WTC11 (cell line): Measurements from ENCODE around the gene ATP2B1. TPM values are rescaled to one million over a fixed set of nuclear protein-coding genes. Genes with fewer than 3 reads are reported as not detected.

Experiments
- ATAC-seq: fragments of 200-7000 bp; cut with Tn5 transposase; 2 replicates; pipeline ENCODE4 v1.10.0; 2021; ENCODE audit warnings: mild to moderate bottlenecking, moderate library complexity
- CTCF ChIA-PET: fragments of 300-600 bp; sonication (Branson Sonifier 250); formaldehyde crosslinking; loops from one replicate; lab custom pipeline; 2021; ENCODE audit warnings: antibody characterized with exemption; lab: Charles Lee
- POLR2A ChIA-PET: fragments of 350-600 bp; sonication (Branson Sonifier 250); formaldehyde crosslinking; loops from one replicate; lab custom pipeline; 2021; ENCODE audit warnings: antibody characterized with exemption; lab: Charles Lee
- DNase-seq: peaks from one replicate; pipeline ENCODE4 v3.0.0; 2021; ENCODE audit warnings: low spot score
- H3K27ac Mint-ChIP-seq: 2 replicates; pipeline ENCODE4 v1.8.0; 2021; ENCODE audit warnings: mixed read lengths
- H3K27me3 Mint-ChIP-seq: 2 replicates; pipeline ENCODE4 v1.8.0; 2021; ENCODE audit warnings: low read depth, mild to moderate bottlenecking, moderate library complexity, mixed read lengths
- H3K36me3 Mint-ChIP-seq: 2 replicates; pipeline ENCODE4 v1.8.0; 2021; ENCODE audit warnings: mixed read lengths
- H3K4me1 Mint-ChIP-seq: 2 replicates; pipeline ENCODE4 v1.8.0; 2022; ENCODE audit warnings: mixed read lengths
- H3K4me3 Mint-ChIP-seq: 2 replicates; pipeline ENCODE4 v1.8.0; 2021; ENCODE audit warnings: mild to moderate bottlenecking, moderate library complexity, mixed read lengths
- H3K9me3 Mint-ChIP-seq: 2 replicates; pipeline ENCODE4 v1.8.0; 2021; ENCODE audit warnings: mixed read lengths
- AR ChIP-seq: fragments of 250-450 bp; sonication (Bioruptor Pico); IDR thresholded peaks from 2 replicates; pipeline ENCODE4 v1.9.0; 2021; ENCODE audit warnings: mild to moderate bottlenecking
- E2F1 ChIP-seq: sonication (generic); formaldehyde crosslinking; IDR thresholded peaks from 2 replicates; pipeline ENCODE4 v1.8.0; 2022; ENCODE audit warnings: mild to moderate bottlenecking, missing genetic modification reagents
- E2F5 ChIP-seq: sonication (generic); formaldehyde crosslinking; IDR thresholded peaks from 2 replicates; pipeline ENCODE4 v1.8.1; 2022; ENCODE audit warnings: mild to moderate bottlenecking, moderate library complexity, missing genetic modification reagents
- JUN ChIP-seq: sonication (generic); formaldehyde crosslinking; IDR thresholded peaks from 2 replicates; pipeline ENCODE4 v1.8.0; 2023; ENCODE audit warnings: mild to moderate bottlenecking, missing genetic modification reagents
- KAT7 ChIP-seq: sonication (generic); formaldehyde crosslinking; IDR thresholded peaks from 2 replicates; pipeline ENCODE4 v1.8.1; 2023; ENCODE audit warnings: missing genetic modification reagents, mild to moderate bottlenecking, borderline replicate concordance
- PRDM15 ChIP-seq: sonication (generic); formaldehyde crosslinking; IDR thresholded peaks from 2 replicates; pipeline ENCODE4 v1.8.0; 2022; ENCODE audit warnings: missing genetic modification reagents
- SOX15 ChIP-seq: fragments of 250-450 bp; sonication (Bioruptor Pico); IDR thresholded peaks from 2 replicates; pipeline ENCODE4 v1.9.0; 2021; ENCODE audit warnings: mild to moderate bottlenecking
- USF2 ChIP-seq: sonication (generic); formaldehyde crosslinking; IDR thresholded peaks from 2 replicates; pipeline ENCODE4 v1.8.1; 2023; ENCODE audit warnings: mild to moderate bottlenecking, missing genetic modification reagents, moderate library complexity
- ZNF232 ChIP-seq: sonication (generic); formaldehyde crosslinking; IDR thresholded peaks from 2 replicates; pipeline ENCODE4 v1.8.0; 2022; ENCODE audit warnings: mild to moderate bottlenecking, missing genetic modification reagents
- ZNF512 ChIP-seq: sonication (generic); formaldehyde crosslinking; IDR thresholded peaks from 2 replicates; pipeline ENCODE4 v1.8.1; 2022; ENCODE audit warnings: missing genetic modification reagents, borderline replicate concordance
- ZNF532 ChIP-seq: fragments of 250-450 bp; sonication (Bioruptor Pico); IDR thresholded peaks from 2 replicates; pipeline ENCODE4 v1.9.0; 2021; ENCODE audit warnings: mild to moderate bottlenecking, borderline replicate concordance
- ZSCAN18 ChIP-seq: fragments of 250-450 bp; sonication (Bioruptor Pico); IDR thresholded peaks from 2 replicates; pipeline ENCODE4 v2.1.2; 2022; ENCODE audit warnings: mild to moderate bottlenecking, moderate library complexity
- total RNA-seq: library from RNA; stranded (reverse); gene quantifications from 3 replicates; pipeline ENCODE4 v1.2.3, GENCODE V29; 2021

The ATP2B1 gene
- total RNA-seq, 1 experiment from 2014 or later: 31.7 TPM

GRCh38 chr12:89619764-89620163 lies 88.9 kb downstream of the ATP2B1 start:
- POLR2A ChIA-PET: no interaction called here
- no peak overlapping the region for H3K27ac Mint-ChIP-seq
- no peak for DNase-seq
- H3K27me3 Mint-ChIP-seq: no peaks in the 10 kb centered on the region
- H3K36me3 Mint-ChIP-seq: 0 out of 2 replicates have a peak, but pooled peaks cover 3% of the 10 kb centered on the region
- H3K4me1 Mint-ChIP-seq: no peaks in the 10 kb centered on the region
- TF ChIP-seq ZNF512 (no peak), PRDM15 (CRISPR knock-in tag) (no peak), USF2 (no peak), E2F5 (CRISPR knock-in tag) (no peak)
- ATAC-seq: no peak
- H3K9me3 Mint-ChIP-seq: no peaks in the 10 kb centered on the region
- CTCF ChIA-PET: no interaction called here
- no peak overlapping the region for H3K4me3 Mint-ChIP-seq

GRCh38 chr12:89618113-89618862 lies 90.3 kb downstream of the ATP2B1 start:
- ATAC-seq (no peak), DNase-seq (no peak)
- ChIA-PET CTCF (no interaction called here), POLR2A (no interaction called here)
- Mint-ChIP-seq H3K36me3 (no peaks in the 10 kb centered on the region), H3K4me3 (no peak overlapping the region), H3K9me3 (no peaks in the 10 kb centered on the region), H3K4me1 (no peaks in the 10 kb centered on the region), H3K27ac (no peak overlapping the region), H3K27me3 (no peaks in the 10 kb centered on the region)
- no peak for TF ChIP-seq E2F1 (CRISPR knock-in tag)
- TF ChIP-seq SOX15: no peak
- TF ChIP-seq JUN (CRISPR knock-in tag): no peak

GRCh38 chr12:89610366-89610765 lies 98.3 kb downstream of the ATP2B1 start:
- Mint-ChIP-seq H3K4me1 (no peaks in the 10 kb centered on the region), H3K4me3 (no peak overlapping the region), H3K9me3 (no peaks in the 10 kb centered on the region), H3K27me3 (no peaks in the 10 kb centered on the region), H3K36me3 (0 out of 2 replicates have a peak, but pooled peaks cover 2% of the 10 kb centered on the region), H3K27ac (no peak overlapping the region)
- TF ChIP-seq ZSCAN18 (CRISPR knock-in tag) (no peak), KAT7 (CRISPR knock-in tag) (no peak), AR (CRISPR knock-in tag) (no peak), ZNF532 (CRISPR knock-in tag) (no peak), ZNF232 (CRISPR knock-in tag) (no peak)
- DNase-seq (no peak), ATAC-seq (no peak)
- ChIA-PET POLR2A (no interaction called here), CTCF (no interaction called here)
